GM21786 (cell line): ENCODE measurements around the gene ZBTB20.
"Not testable (repeated sequence)": the region's sequence is repeated elsewhere in the genome, so short reads cannot be mapped to it uniquely, and the experiment has no call there.

Experiments
- ATAC-seq: cut with Tn5 transposase; IDR thresholded peaks from one replicate; pipeline ENCODE4 v1.9.1; 2021; ENCODE audit not compliant: unreplicated experiment

The ZBTB20 gene

GRCh38 chr3:115146418-115147328, at the start of gene ZBTB20:
TSS of gene ZBTB20 (minus strand) at chr3:115147288.
- ATAC-seq, result peak; percentile 14

GRCh38 chr3:115194476-115194875, 47.4 kb upstream of the ZBTB20 start:
- ATAC-seq, result no peak

GRCh38 chr3:115190747-115191146, 43.7 kb upstream of the ZBTB20 start:
- ATAC-seq, result no peak

- peak; percentile 100 for ATAC-seq
Observed at GRCh38 chr3:115187149-115187757, 40.2 kb upstream of the ZBTB20 start.

GRCh38 chr3:115186351-115187148, 39.5 kb upstream of the ZBTB20 start:
- ATAC-seq, result peak; percentile 22

GRCh38 chr3:115184859-115185572, 37.9 kb upstream of the ZBTB20 start:
- ATAC-seq, result not testable (repeated sequence)

- not testable (repeated sequence) for ATAC-seq
Observed at GRCh38 chr3:115178930-115179329, 31.8 kb upstream of the ZBTB20 start.

- ATAC-seq, result no peak
Observed at GRCh38 chr3:115169808-115170207, 22.7 kb upstream of the ZBTB20 start.

GRCh38 chr3:115165701-115166100, 18.6 kb upstream of the ZBTB20 start:
- no peak for ATAC-seq

GRCh38 chr3:115165266-115165665, 18.2 kb upstream of the ZBTB20 start:
- ATAC-seq, result no peak

GRCh38 chr3:115164374-115165221, 17.5 kb upstream of the ZBTB20 start:
- ATAC-seq, result no peak

GRCh38 chr3:115162759-115163158, 15.7 kb upstream of the ZBTB20 start:
- ATAC-seq, result no peak

- ATAC-seq, result no peak
Observed at GRCh38 chr3:115161866-115162265, 14.8 kb upstream of the ZBTB20 start.

GRCh38 chr3:115161168-115161834, 14.2 kb upstream of the ZBTB20 start:
- ATAC-seq, result no peak

GRCh38 chr3:115160295-115160694, 13.2 kb upstream of the ZBTB20 start:
- ATAC-seq, result peak; percentile 100

GRCh38 chr3:115156046-115156654, 9.1 kb upstream of the ZBTB20 start:
- ATAC-seq, result no peak

GRCh38 chr3:115154611-115155010, 7.5 kb upstream of the ZBTB20 start:
- no peak for ATAC-seq

- ATAC-seq, result no peak
Observed at GRCh38 chr3:115151921-115152320, 4.8 kb upstream of the ZBTB20 start.
